ENCODE results near the gene COQ3. TPM values are rescaled to one million over a fixed set of nuclear protein-coding genes. Genes with fewer than 3 reads are reported as not detected.

COQ3 gene
- total and polyA plus RNA-seq, 2 of the 8 experiments (the other 6 are each of a cell fraction or from before 2014, with no cell fraction given) = 8.4 to 16.2 TPM

GRCh38 chr6:99350573-99350972 is 43.4 kb downstream of the COQ3 start:
- Histone ChIP-seq H3K4me2 (ENCODE audit: insufficient read depth in 1 of 2, low read depth in 2 of 2, low read length in 2 of 2) (peak overlapping the region; percentile 85 to 96), H3K36me3 (ENCODE audit: control insufficient read depth in 2 of 4, insufficient read depth in 4 of 4, low read length in 3 of 4) (no peaks in the 10 kb centered on the region; a peak in 1 of 8 replicates), H3K56ac (replicated peaks; ENCODE audit: insufficient read length, low read depth, low read length) (no peak overlapping the region), H3K14ac (ENCODE audit: insufficient read length) (no peak overlapping the region), H2BK5ac (ENCODE audit: low read depth, low read length) (0 out of 2 replicates have a peak overlapping the region, but pooled peaks have one; percentile 12), H3K4me1 (replicated peaks in 1 of 4; ENCODE audit: control insufficient read depth in 3 of 4, insufficient read depth in 4 of 4, low read length in 3 of 4) (peaks cover 0 to 9% (median 6%) of the 10 kb centered on the region in 4 experiments; a peak in 6 of 7 replicates), H3K79me2 (ENCODE audit: control insufficient read depth in 1 of 2, insufficient read depth in 2 of 2, low read length in 2 of 2) (0 out of 4 replicates have a peak, but pooled peaks cover 0 to 2% of the 10 kb centered on the region in 2 experiments), H3K18ac (ENCODE audit: extremely low read depth, low read length) (no peak overlapping the region), H3K9ac (replicated peaks in 1 of 4; ENCODE audit: extremely low read depth in 1 of 4, low read depth in 3 of 4, low read length in 3 of 4) (no peak overlapping the region), H3K79me1 (ENCODE audit: low read depth, low read length) (no peaks in the 10 kb centered on the region), H2BK20ac (ENCODE audit: low read length) (0 out of 2 replicates have a peak overlapping the region, but pooled peaks have one; percentile 50), H2BK15ac (ENCODE audit: low read length) (no peak overlapping the region; the same call in 1 of the 2 replicates), H4K91ac (replicated peaks; ENCODE audit: insufficient read length, low read length) (no peak overlapping the region), H3K4me3 (ENCODE audit: extremely low read depth in 1 of 4, insufficient read depth in 2 of 4, low read depth in 3 of 4, low read length in 4 of 4) (peak overlapping the region; percentile 86 to 96 (median 90); a peak in 7 of 8 replicates), H3K4ac (replicated peaks; ENCODE audit: insufficient read length, low read depth, low read length) (no peak overlapping the region), H4K8ac (ENCODE audit: extremely low read depth, insufficient read depth, low read length) (no peak overlapping the region), H2AK5ac (ENCODE audit: low read depth, low read length) (no peak overlapping the region), H2BK12ac (ENCODE audit: low read depth, low read length) (no peak overlapping the region), H3K23me2 (ENCODE audit: low read depth, low read length) (peaks cover 8% of the 10 kb centered on the region), H3K27me3 (replicated peaks in 1 of 4; ENCODE audit: control insufficient read depth in 3 of 4, extremely low read depth in 1 of 4, insufficient read depth in 3 of 4, low read length in 3 of 4) (no peaks in the 10 kb centered on the region; a peak in 1 of 7 replicates), H3K23ac (ENCODE audit: insufficient read length) (no peak overlapping the region), H3K27ac (ENCODE audit: low read depth, low read length) (no peak overlapping the region), H3K9me3 (ENCODE audit: insufficient read depth in 2 of 2, low read depth in 1 of 2, low read length in 1 of 2) (no peaks in the 10 kb centered on the region), H2AFZ (ENCODE audit: low read length) (no peak overlapping the region), H2BK120ac (replicated peaks; ENCODE audit: low read depth, low read length) (no peak overlapping the region), H4K20me1 (replicated peaks in 1 of 2; ENCODE audit: control insufficient read depth in 1 of 2, insufficient read depth in 2 of 2, low read length in 2 of 2) (no peaks in the 10 kb centered on the region), H4K5ac (ENCODE audit: insufficient read length, low read depth, low read length) (no peak overlapping the region)
- DNase-seq (ENCODE audit: low read depth in 1 of 2, low spot score in 2 of 2) (peak in 1 of 2 experiments; percentile 57), FAIRE-seq (no peak)
- ChIA-PET POLR2A (ENCODE audit: partially characterized antibody) (interaction anchor here (1.7 to 2.4 kb wide), 5 partner anchors 10 to 75 kb away, joined by 7 to 23 read pairs (median 11); no protein-coding TSS in a partner anchor), CTCF (ENCODE audit: partially characterized antibody) (interaction anchor here (0.7 to 5.2 kb wide), 5 partner anchors 16 to 182 kb away, joined by 3 to 39 read pairs (median 4); no protein-coding TSS in a partner anchor)
- 37% methylated on average over 9 of the region's 10 CpGs; no CpG with 5 or more reads in 1 of the 2 experiments for WGBS, 2 experiments (ENCODE audit: extremely low coverage in 1 of 2, insufficient coverage in 1 of 2, insufficient read length in 1 of 2, insufficient replicate concordance in 2 of 2, low coverage in 1 of 2, low lambda C conversion rate in 2 of 2, missing lambda C conversion rate in 1 of 2)
- no peak for TF ChIP-seq CREB1 (IDR thresholded peaks at IDR 0.05)
- no peak for TF ChIP-seq HDAC2 (IDR thresholded peaks at IDR 0.05; ENCODE audit: borderline replicate concordance in 1 of 2, low read depth in 2 of 2, low read length in 2 of 2)
- no peak for TF ChIP-seq RAD21 (IDR thresholded peaks at IDR 0.05 in 1 of 2, conservative IDR thresholded peaks at IDR 0.05 in 1 of 2; ENCODE audit: low read depth in 2 of 2, low read length in 2 of 2)
- no peak for TF ChIP-seq RXRA (IDR thresholded peaks at IDR 0.05; ENCODE audit: insufficient read depth, low read depth, low read length)
- no peak for TF ChIP-seq CHD1 (IDR thresholded peaks at IDR 0.05; ENCODE audit: low read depth, low read length)
- no peak for TF ChIP-seq TEAD4 (IDR thresholded peaks at IDR 0.05; ENCODE audit: low read depth, low read length)
- no peak for TF ChIP-seq MAFK (IDR thresholded peaks at IDR 0.05; ENCODE audit: low read depth, low read length)
- TF ChIP-seq SIRT6 (IDR thresholded peaks at IDR 0.05; ENCODE audit: low read length) = no peak

All from H1 (cell line).